Measurements from ENCODE around the gene BEX3.

The BEX3 gene

GRCh38 chrX:103376118-103376978 lies at the start of gene BEX3 (continued):
- TF ChIP-seq ZBTB44 (tag by site-specific recombination; IDR thresholded peaks at IDR 0.05), result 0 out of 2 replicates have a peak, but pooled peaks have one; percentile 7
- TF ChIP-seq ZNF768 (tag by site-specific recombination; IDR thresholded peaks at IDR 0.05), result no peak
- peak; percentile 50 for TF ChIP-seq ZNF335 (tag by site-specific recombination; conservative IDR thresholded peaks at IDR 0.05)
- TF ChIP-seq ZNF398 (tag by site-specific recombination; IDR thresholded peaks at IDR 0.05), result peak; percentile 96
- TF ChIP-seq ZNF121 (tag by site-specific recombination; IDR thresholded peaks at IDR 0.05), result peak; percentile 74
- TF ChIP-seq ZNF610 (tag by site-specific recombination; IDR thresholded peaks at IDR 0.05; ENCODE audit: borderline replicate concordance), result 0 out of 2 replicates have a peak, but pooled peaks have one; percentile 23
- TF ChIP-seq ZBTB21 (tag by site-specific recombination; IDR thresholded peaks at IDR 0.05), result peak; percentile 70
- TF ChIP-seq ZNF621 (tag by site-specific recombination; IDR thresholded peaks at IDR 0.05), result no peak
- peak; percentile 46; the same call in 1 of the 2 replicates for TF ChIP-seq ATF2 (tag by site-specific recombination; IDR thresholded peaks at IDR 0.05; ENCODE audit: low read depth)
- TF ChIP-seq ZFP69B (tag by site-specific recombination; IDR thresholded peaks at IDR 0.05), result peak; percentile 50; the same call in 1 of the 2 replicates
- TF ChIP-seq ZSCAN5A (tag by site-specific recombination; IDR thresholded peaks at IDR 0.05), result 0 out of 2 replicates have a peak, but pooled peaks have one; percentile 10
- no peak for TF ChIP-seq INSM2 (tag by site-specific recombination; IDR thresholded peaks at IDR 0.05)
- peak; percentile 83; the same call in 1 of the 2 replicates for TF ChIP-seq ZNF692 (tag by site-specific recombination; IDR thresholded peaks at IDR 0.05)
- TF ChIP-seq ZBTB20 (tag by site-specific recombination; IDR thresholded peaks at IDR 0.05), result peak; percentile 86; the same call in 1 of the 2 replicates
- TF ChIP-seq SETDB1 (IDR thresholded peaks at IDR 0.05; ENCODE audit: insufficient read length, low read length), result no peak
- TF ChIP-seq ZIC2 (tag by site-specific recombination; IDR thresholded peaks at IDR 0.05), result peak; percentile 53
- no peak for TF ChIP-seq ZNF660 (tag by site-specific recombination; IDR thresholded peaks at IDR 0.05)
- 0 out of 2 replicates have a peak, but pooled peaks have one; percentile 58 for TF ChIP-seq ZNF24 (tag by site-specific recombination; IDR thresholded peaks at IDR 0.05)
- TF ChIP-seq ZBTB26 (tag by site-specific recombination; optimal IDR thresholded peaks at IDR 0.05), result peak; percentile 90
- TF ChIP-seq ZXDB (tag by site-specific recombination; IDR thresholded peaks at IDR 0.05), result peak; percentile 73
- TF ChIP-seq SP2 (tag by site-specific recombination; IDR thresholded peaks at IDR 0.05), result peak; percentile 43
- no peak for TF ChIP-seq ZNF670 (tag by site-specific recombination; IDR thresholded peaks at IDR 0.05; ENCODE audit: low read depth)
- TF ChIP-seq ZNF629 (tag by site-specific recombination; IDR thresholded peaks at IDR 0.05), result peak; percentile 77
- peak; percentile 62 for TF ChIP-seq GLIS1 (tag by site-specific recombination; IDR thresholded peaks at IDR 0.05)
- TF ChIP-seq TRIM28 (IDR thresholded peaks at IDR 0.05; ENCODE audit: borderline replicate concordance, low read length), result 0 out of 2 replicates have a peak, but pooled peaks have one; percentile 53
- no peak for TF ChIP-seq ZNF560 (tag by site-specific recombination; IDR thresholded peaks at IDR 0.05; ENCODE audit: borderline replicate concordance)
- TF ChIP-seq ZNF600 (tag by site-specific recombination; IDR thresholded peaks at IDR 0.05), result peak; percentile 79
- peak; percentile 78 for TF ChIP-seq KLF16 (tag by site-specific recombination; IDR thresholded peaks at IDR 0.05)
- TF ChIP-seq ZNF2 (tag by site-specific recombination; IDR thresholded peaks at IDR 0.05), result 0 out of 2 replicates have a peak, but pooled peaks have one; percentile 26

Measured in HEK293 (cell line).